ENCODE data around the gene ALDH1L2.

GRCh38 chr12:104985206-104985605 lies 99.1 kb downstream of the ALDH1L2 start:
- no peak for TF ChIP-seq EP300 (IDR thresholded peaks at IDR 0.05)
- TF ChIP-seq CTCF (IDR thresholded peaks at IDR 0.05): no peak
